HAP-1 (cell line): ENCODE measurements around the gene FSIP1.

ENCODE experiments used
- DNase-seq, 2 experiments: peaks; one replicate each; pipeline ENCODE4 v3.0.0-alpha.2; 2016 to 2020; ENCODE audit warnings: low spot score in 2 of 2
- H3K27me3 ChIP-seq: fragments of 250-450 bp; sonication (Bioruptor Pico); 2 replicates; pipeline ENCODE4 v1.5.1; 2020; ENCODE audit warnings: low read depth, mild to moderate bottlenecking, moderate library complexity
- H3K36me3 ChIP-seq: fragments of 250-450 bp; sonication (Bioruptor Pico); replicated peaks from 2 replicates; pipeline ENCODE4 v1.5.1; 2020; ENCODE audit warnings: mild to moderate bottlenecking
- H3K4me1 ChIP-seq: fragments of 250-450 bp; sonication (Bioruptor Pico); 2 replicates; pipeline ENCODE4 v1.5.1; 2020; ENCODE audit warnings: mild to moderate bottlenecking
- H3K4me3 ChIP-seq: fragments of 250-450 bp; sonication (Bioruptor Pico); 2 replicates; pipeline ENCODE4 v1.5.1; 2020; ENCODE audit warnings: mild to moderate bottlenecking, moderate library complexity
- H3K9me3 ChIP-seq: fragments of 250-450 bp; sonication (Bioruptor Pico); 2 replicates; pipeline ENCODE4 v1.5.1; 2020; ENCODE audit warnings: mild to moderate bottlenecking, moderate library complexity
- in situ Hi-C: fragments of 300-500 bp; cut with MboI; formaldehyde crosslinking; loops from 3 replicates; pipeline ENCODE4 v1.14.3; 2020; ENCODE audit warnings: low sequenced_read_pairs, inconsistent platforms, mixed read lengths

FSIP1 gene

GRCh38 chr15:39714251-39714650 lies 68.4 kb downstream of the FSIP1 start:
- no peaks in the 10 kb centered on the region for H3K27me3 ChIP-seq
- no peaks in the 10 kb centered on the region for H3K4me1 ChIP-seq
- in situ Hi-C loops = no loop called here

GRCh38 chr15:39713846-39714245 lies 68.8 kb downstream of the FSIP1 start:
- no peaks in the 10 kb centered on the region for H3K27me3 ChIP-seq
- H3K4me3 ChIP-seq = no peak overlapping the region
- in situ Hi-C loops = no loop called here
- no peak for DNase-seq
- no peaks in the 10 kb centered on the region for H3K9me3 ChIP-seq
- no peaks in the 10 kb centered on the region for H3K4me1 ChIP-seq
- no peaks in the 10 kb centered on the region for H3K36me3 ChIP-seq

More at GRCh38 chr15:39714251-39714650, 68.4 kb downstream of the FSIP1 start:
- no peaks in the 10 kb centered on the region for H3K9me3 ChIP-seq
- H3K4me3 ChIP-seq = no peak overlapping the region
- H3K36me3 ChIP-seq = no peaks in the 10 kb centered on the region
- no peak for DNase-seq

GRCh38 chr15:39710681-39711080 lies 72.0 kb downstream of the FSIP1 start:
- DNase-seq = no peak
- H3K4me3 ChIP-seq = no peak overlapping the region
- H3K27me3 ChIP-seq = no peaks in the 10 kb centered on the region
- in situ Hi-C loops = no loop called here
- H3K9me3 ChIP-seq = no peaks in the 10 kb centered on the region
- H3K4me1 ChIP-seq = no peaks in the 10 kb centered on the region
- H3K36me3 ChIP-seq = no peaks in the 10 kb centered on the region

GRCh38 chr15:39709941-39710340 lies 72.7 kb downstream of the FSIP1 start:
- Histone ChIP-seq H3K36me3 (no peaks in the 10 kb centered on the region), H3K27me3 (no peaks in the 10 kb centered on the region), H3K4me3 (no peak overlapping the region), H3K9me3 (no peaks in the 10 kb centered on the region), H3K4me1 (peaks cover 5% of the 10 kb centered on the region)
- in situ Hi-C loops = no loop called here
- no peak for DNase-seq

GRCh38 chr15:39706206-39706605 lies 76.4 kb downstream of the FSIP1 start:
- Histone ChIP-seq H3K36me3 (no peaks in the 10 kb centered on the region), H3K9me3 (no peaks in the 10 kb centered on the region), H3K27me3 (no peaks in the 10 kb centered on the region), H3K4me3 (no peak overlapping the region), H3K4me1 (peaks cover 19% of the 10 kb centered on the region)
- in situ Hi-C loops = no loop called here
- DNase-seq = no peak

- peak; percentile 48 to 89 for DNase-seq
- Histone ChIP-seq H3K4me3 (no peak overlapping the region), H3K9me3 (no peaks in the 10 kb centered on the region), H3K36me3 (no peaks in the 10 kb centered on the region), H3K27me3 (no peaks in the 10 kb centered on the region), H3K4me1 (peaks cover 19% of the 10 kb centered on the region)
- in situ Hi-C loops = no loop called here
Measured at GRCh38 chr15:39704689-39705088, 78.0 kb downstream of the FSIP1 start.

- H3K4me3 ChIP-seq = no peak overlapping the region
- in situ Hi-C loops = no loop called here
Measured at GRCh38 chr15:39704235-39704634, 78.4 kb downstream of the FSIP1 start.

GRCh38 chr15:39701988-39702387 lies 80.7 kb downstream of the FSIP1 start:
- Histone ChIP-seq H3K4me3 (no peak overlapping the region), H3K27me3 (no peaks in the 10 kb centered on the region), H3K36me3 (no peaks in the 10 kb centered on the region), H3K9me3 (no peaks in the 10 kb centered on the region), H3K4me1 (peaks cover 19% of the 10 kb centered on the region)
- DNase-seq = no peak
- in situ Hi-C loops = no loop called here

More at GRCh38 chr15:39704235-39704634, 78.4 kb downstream of the FSIP1 start:
- peaks cover 19% of the 10 kb centered on the region for H3K4me1 ChIP-seq
- DNase-seq = no peak
- H3K9me3 ChIP-seq = no peaks in the 10 kb centered on the region
- no peaks in the 10 kb centered on the region for H3K27me3 ChIP-seq
- H3K36me3 ChIP-seq = no peaks in the 10 kb centered on the region

- Histone ChIP-seq H3K4me1 (peaks cover 25% of the 10 kb centered on the region), H3K36me3 (no peaks in the 10 kb centered on the region)
- in situ Hi-C loops = no loop called here
Measured at GRCh38 chr15:39700375-39700700, 82.3 kb downstream of the FSIP1 start.

GRCh38 chr15:39699516-39700374 lies 82.9 kb downstream of the FSIP1 start:
- no peak for DNase-seq
- H3K9me3 ChIP-seq = no peaks in the 10 kb centered on the region
- H3K36me3 ChIP-seq = no peaks in the 10 kb centered on the region
- in situ Hi-C loops = no loop called here
- H3K27me3 ChIP-seq = no peaks in the 10 kb centered on the region
- H3K4me3 ChIP-seq = no peak overlapping the region
- H3K4me1 ChIP-seq = peaks cover 23% of the 10 kb centered on the region

More at GRCh38 chr15:39700375-39700700, 82.3 kb downstream of the FSIP1 start:
- no peaks in the 10 kb centered on the region for H3K27me3 ChIP-seq
- H3K9me3 ChIP-seq = no peaks in the 10 kb centered on the region
- no peak for DNase-seq
- no peak overlapping the region for H3K4me3 ChIP-seq

- Histone ChIP-seq H3K9me3 (no peaks in the 10 kb centered on the region), H3K4me3 (no peak overlapping the region), H3K4me1 (peaks cover 16% of the 10 kb centered on the region), H3K27me3 (no peaks in the 10 kb centered on the region), H3K36me3 (no peaks in the 10 kb centered on the region)
- in situ Hi-C loops = no loop called here
- DNase-seq = no peak
Measured at GRCh38 chr15:39698444-39699390, 83.9 kb downstream of the FSIP1 start.

- Histone ChIP-seq H3K36me3 (no peaks in the 10 kb centered on the region), H3K27me3 (no peaks in the 10 kb centered on the region), H3K4me3 (no peak overlapping the region), H3K4me1 (peaks cover 21% of the 10 kb centered on the region), H3K9me3 (no peaks in the 10 kb centered on the region)
- DNase-seq = no peak
- in situ Hi-C loops = no loop called here
Measured at GRCh38 chr15:39697509-39697908, 85.1 kb downstream of the FSIP1 start.

GRCh38 chr15:39695793-39696192 lies 86.8 kb downstream of the FSIP1 start:
- in situ Hi-C loops = no loop called here
- H3K27me3 ChIP-seq = no peaks in the 10 kb centered on the region
- H3K9me3 ChIP-seq = no peaks in the 10 kb centered on the region
- H3K4me3 ChIP-seq = no peak overlapping the region
- no peak for DNase-seq
- peaks cover 30% of the 10 kb centered on the region for H3K4me1 ChIP-seq
- no peaks in the 10 kb centered on the region for H3K36me3 ChIP-seq
